SK-N-SH (cell line): Measurements from ENCODE around the gene TEX30.

Experiments used
- EP300 ChIP-seq, 2 experiments: IDR thresholded peaks; 2 replicates each; pipeline versions ENCODE4 v1.4.0 to v1.6.1; 2012; ENCODE audit warnings: borderline replicate concordance in 1 of 2, low read depth in 1 of 2, low read length in 1 of 2
- MXI1 ChIP-seq: IDR thresholded peaks from 2 replicates; pipeline ENCODE4 v1.6.1; 2012; ENCODE audit warnings: mild to moderate bottlenecking, low read depth, low read length, improper control_type of control experiment

DNA sequence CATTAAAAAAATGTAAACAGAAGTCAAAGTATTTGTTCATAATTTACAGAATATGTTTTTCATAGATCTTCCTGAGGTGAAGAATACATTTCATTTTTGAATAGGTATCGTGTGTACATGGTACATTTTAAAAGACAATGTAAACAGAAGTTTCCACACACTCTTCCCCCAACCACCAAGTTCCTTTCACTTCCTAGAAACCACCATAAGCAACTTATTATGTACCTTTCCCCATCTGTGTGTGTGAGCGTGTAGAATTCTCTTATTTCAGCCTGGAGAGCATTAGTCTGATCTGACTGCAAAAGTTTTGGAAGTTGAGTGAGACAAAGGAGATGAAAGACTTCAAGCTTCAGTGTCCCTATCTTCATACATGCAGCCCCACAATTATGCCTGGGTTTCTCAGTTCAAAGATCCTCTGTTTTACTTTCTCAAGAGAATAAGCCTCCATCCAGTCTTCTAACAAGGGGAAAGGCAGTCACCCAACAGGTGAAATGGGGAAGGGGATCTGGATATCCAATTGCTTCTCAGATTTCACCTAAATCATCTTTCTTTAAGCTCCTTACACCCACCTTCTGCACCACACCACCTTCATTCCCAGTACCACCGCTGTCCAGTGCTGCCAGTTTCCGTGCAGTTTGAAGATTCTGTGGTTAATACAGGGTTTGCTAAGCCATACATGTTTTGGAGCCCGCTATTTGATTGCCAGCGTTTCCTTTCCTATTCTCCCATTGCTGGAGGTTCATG lies 2.1 kb downstream of the TEX30 start:
- TF ChIP-seq MXI1 (no peak), EP300 (IDR thresholded peaks at IDR 0.05; ENCODE audit: borderline replicate concordance in 1 of 2, low read depth in 1 of 2, low read length in 1 of 2) (no peak)
